Fibroblast of skin of scalp (primary cell): ENCODE data around the gene HTR3C.
A peak's percentile ranks its signal among the peaks of the same experiment; 100 is the strongest.
"Not testable (repeated sequence)": the region's sequence is repeated elsewhere in the genome, so short reads cannot be mapped to it uniquely, and the experiment has no call there.

ENCODE experiments used
- DNase-seq: peaks from one replicate; pipeline ENCODE4 v3.0.0-alpha.2; 2013

The HTR3C gene

DNA sequence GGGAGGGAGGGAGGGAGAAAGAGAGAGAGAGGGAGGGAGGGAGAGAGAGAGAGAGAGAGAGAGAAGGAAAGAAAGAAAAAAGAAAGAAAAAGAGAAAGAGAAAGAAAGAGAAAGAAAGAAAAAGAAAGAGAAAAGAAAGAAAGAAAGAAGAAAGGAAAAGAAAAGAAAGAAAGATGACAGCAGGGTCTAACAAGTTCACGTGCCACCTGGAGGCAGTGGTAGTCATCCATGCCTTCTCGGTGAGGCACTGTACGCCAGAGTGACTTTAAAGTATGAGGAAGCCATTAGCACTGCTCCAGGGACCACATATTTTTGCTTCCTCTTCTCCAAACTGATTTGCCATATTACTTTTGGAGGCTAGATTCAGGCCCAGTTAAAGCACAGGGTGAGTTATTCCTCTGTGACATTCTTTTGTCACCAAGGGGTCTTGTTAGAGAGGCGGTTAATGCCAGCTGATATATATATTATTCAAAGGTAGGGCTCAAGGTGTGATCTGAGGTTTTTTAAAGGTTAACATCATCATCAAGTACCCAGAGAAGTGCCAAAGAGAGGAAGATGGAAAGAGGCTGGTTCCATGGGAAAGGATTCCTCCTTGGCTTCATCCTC, 21.6 kb upstream of the HTR3C start, which contains the start of gene HTR3D:
TSS of gene HTR3D (plus strand) at position 556 of the 606 bp plus-strand sequence. CDS start at position 556, 0 bp downstream.
- no peak for DNase-seq

DNA sequence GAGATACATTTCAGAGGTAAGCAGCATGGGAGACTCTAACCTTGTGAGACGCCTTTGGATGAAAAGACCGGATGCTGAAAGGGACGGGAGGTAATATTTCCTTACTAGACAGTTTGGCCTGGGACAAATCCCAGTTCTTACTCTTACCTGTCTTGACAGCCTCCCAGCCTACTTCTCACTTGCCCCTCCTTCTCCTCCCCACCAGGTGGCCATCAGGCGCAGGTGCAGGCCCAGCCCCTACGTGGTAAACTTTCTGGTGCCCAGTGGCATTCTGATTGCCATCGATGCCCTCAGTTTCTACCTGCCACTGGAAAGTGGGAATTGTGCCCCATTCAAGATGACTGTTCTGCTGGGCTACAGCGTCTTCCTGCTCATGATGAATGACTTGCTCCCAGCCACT, 15.0 kb upstream of the HTR3C start:
- DNase-seq: no peak

- DNase-seq: not testable (repeated sequence)
Observed at GRCh38 chr3:184038307-184038706, 14.5 kb upstream of the HTR3C start.

DNA sequence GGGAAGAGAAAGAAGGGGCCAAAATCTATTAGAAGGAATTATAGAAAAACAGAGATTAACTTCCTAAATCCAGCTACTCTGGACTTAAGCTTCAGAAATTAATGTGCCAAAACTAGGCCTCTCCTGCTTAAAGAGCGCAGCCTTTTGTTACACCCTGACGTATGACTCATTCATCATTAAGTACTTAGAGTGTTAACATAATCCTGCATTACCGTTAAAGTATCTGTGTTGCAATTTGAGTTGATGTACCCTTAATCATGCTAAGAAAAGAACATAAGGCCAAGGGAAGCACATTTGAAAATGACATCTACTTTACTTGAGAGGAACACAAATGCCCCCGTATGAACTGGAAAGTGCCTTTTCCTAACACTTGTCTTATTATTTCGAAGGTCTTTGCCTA, 13.4 kb upstream of the HTR3C start:
- DNase-seq: no peak

GRCh38 chr3:184040010-184040409, 12.8 kb upstream of the HTR3C start:
- DNase-seq: peak; percentile 19

- no peak for DNase-seq
Observed at GRCh38 chr3:184042617-184043016, 10.2 kb upstream of the HTR3C start.

DNA sequence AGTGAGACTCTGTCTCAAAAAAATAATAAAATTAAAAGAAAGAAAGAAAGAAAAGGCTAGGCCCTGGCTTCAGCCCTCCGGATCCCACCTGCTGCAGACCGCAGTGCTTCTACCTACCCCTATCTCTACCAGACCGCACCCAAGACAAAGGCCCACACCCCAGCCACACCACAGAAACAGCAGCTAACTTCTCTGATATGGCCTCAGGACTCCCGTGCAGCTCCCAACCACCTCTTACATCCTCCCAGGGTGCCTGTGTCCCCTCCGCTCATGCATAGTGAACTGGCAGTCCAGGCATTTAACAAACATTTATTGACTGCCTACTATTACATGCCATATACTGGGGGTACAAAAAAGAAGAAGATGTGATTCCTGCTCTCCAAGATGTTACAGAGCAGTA, 6.9 kb upstream of the HTR3C start:
- DNase-seq: no peak

DNA sequence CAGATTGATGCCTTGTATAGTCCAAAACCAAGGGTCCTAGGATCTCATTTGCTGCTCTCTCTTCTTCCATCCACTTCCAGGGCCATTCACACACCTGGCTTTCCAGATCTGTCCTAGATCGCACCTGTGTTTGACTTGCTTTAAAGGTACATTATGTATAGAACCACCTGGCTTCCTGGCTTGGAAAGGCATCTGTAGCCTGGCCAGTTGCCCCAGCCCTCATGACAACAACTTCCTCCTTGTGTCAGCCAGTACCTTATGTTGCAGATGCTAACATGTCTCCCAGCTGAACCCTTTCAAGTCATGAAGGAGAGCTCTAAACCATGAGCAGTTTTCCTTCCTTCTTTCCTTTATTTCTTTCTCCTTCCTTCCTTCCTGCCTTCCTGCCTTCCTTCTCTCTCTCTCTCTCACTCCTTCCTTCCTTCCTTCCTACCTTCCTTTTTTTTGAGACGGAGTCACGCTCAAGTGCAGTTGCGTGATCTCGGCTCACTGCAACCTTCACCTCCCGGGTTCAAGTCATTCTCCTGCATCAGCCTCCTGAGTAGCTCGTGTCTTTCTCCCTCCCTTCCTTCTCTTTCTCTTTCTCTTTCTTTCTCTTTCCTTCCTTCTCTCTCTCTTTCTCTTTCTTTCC, 2.5 kb upstream of the HTR3C start:
- DNase-seq: no peak

GRCh38 chr3:184058029-184058428, 5.2 kb downstream of the HTR3C start:
- peak; percentile 9 for DNase-seq

GRCh38 chr3:184059424-184059823, 6.6 kb downstream of the HTR3C start:
- no peak for DNase-seq

GRCh38 chr3:184062637-184063036, 9.8 kb downstream of the HTR3C start:
- no peak for DNase-seq

GRCh38 chr3:184066211-184066610, 13.4 kb downstream of the HTR3C start:
- DNase-seq: no peak

- no peak for DNase-seq
Observed at GRCh38 chr3:184067573-184068055, 14.8 kb downstream of the HTR3C start.

GRCh38 chr3:184068344-184068743, 15.5 kb downstream of the HTR3C start:
- DNase-seq: no peak

DNA sequence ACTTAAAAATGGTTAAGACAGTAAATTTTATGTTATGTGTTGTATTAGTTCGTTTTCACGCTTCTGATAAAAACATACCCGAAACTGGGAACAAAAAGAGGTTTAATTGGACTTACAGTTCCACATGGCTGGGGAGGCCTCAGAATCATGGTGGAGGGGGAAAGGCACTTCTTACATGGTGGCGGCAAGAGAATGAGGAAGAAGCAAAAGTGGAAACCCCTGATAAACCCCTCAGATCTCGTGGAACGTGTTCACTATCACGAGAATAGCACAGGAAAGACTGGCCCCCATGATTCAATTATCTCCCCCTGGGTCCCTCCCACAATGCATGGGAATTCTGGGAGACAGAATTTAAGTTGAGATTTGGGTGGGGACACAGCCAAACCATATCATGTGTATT, 18.3 kb downstream of the HTR3C start:
- not testable (repeated sequence) for DNase-seq

DNA sequence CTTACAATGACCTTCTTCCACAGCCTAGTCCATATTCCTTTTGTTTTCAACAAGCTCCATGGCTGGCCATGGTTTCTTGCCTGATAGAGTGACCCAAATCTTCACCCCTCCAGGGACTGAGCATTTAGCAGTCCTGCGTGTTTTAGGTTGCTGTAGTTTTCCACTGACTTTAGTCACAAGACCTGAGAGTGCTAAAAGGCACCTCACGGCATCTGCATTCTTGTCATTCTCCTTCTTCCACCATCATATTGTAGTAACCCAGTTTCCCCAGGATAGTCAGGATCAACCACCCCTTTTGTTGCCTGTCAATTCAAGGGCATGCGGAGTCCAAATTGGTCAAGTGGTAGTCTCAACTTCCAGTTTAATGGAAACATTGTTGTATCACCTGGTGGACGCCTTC, 20.8 kb downstream of the HTR3C start:
- DNase-seq: no peak

DNA sequence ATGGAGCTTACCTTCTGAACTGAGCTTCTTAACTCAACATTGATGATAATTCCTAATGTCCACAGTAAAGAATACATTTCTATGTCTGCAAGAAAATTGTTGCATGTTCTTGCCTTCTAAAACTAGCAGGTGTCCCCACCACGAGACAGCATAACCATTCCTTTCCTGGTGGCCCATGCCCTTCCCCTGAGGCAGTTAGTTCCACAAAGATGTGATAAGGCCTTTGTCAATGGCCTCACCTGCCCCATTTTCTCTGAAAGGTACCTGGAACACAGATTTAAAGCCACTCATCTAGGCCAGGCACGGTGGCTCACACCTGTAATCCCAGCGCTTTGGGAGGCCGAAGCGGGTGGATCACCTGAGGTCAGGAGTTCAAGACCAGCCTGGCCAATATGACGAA, 23.1 kb downstream of the HTR3C start:
- DNase-seq: no peak

GRCh38 chr3:184077881-184078280, 25.0 kb downstream of the HTR3C start:
- DNase-seq: no peak

DNA sequence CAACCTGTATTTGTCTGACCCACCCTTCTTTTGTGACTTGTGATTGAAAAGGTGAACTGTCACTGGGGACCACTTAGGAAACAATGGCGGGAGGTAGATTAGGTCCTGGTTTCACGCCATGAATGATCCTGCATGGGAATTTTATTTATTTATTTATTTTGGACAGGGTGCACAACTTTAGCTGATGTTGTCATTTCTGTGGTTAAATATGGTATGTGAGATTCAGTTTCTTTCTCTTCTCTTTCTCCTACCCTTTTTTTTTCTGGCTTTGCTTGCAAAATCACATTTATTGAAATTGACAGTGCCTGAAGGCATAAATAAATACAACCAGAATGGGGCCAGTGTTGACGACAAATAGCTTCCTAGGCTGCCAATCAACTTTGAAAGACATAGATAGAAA, 26.0 kb downstream of the HTR3C start:
- peak; percentile 31 for DNase-seq

DNA sequence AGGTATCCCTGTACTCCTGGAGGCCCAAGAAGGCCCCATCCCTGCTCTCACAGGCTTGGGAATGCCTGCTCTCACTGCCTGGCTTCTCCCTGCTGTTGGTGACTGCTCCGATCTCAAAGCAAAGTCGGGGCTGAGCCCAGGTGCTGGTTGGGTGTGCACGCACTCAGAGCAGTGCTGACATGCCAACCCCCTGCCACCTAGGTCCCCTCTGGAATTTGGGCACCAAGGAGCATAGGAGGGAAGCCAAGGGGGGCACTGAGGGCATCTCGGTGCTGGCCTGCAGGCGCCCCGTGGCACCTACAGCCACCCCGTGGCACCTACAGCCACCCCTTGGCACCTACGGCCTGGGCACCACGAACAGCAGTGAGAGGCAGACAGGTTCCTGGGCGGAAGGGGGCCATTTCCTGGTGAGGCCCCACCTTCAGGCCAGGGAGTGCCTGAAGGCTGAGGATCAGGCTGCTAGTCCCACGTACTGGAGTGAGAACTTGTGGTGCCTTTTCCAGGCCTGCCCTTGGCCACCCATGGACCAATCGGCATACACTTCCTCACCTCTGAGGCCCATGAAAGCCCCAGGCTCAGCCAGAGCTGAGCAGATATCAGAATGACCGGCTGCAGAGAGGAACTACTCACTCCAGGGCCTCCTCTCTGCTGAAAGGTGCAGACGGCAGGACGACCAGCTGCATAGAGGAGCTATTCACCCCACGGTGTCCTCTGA, 28.4 kb downstream of the HTR3C start:
- no peak for DNase-seq

- DNase-seq: no peak
Observed at GRCh38 chr3:184082034-184082433, 29.2 kb downstream of the HTR3C start.

- DNase-seq: no peak
Observed at GRCh38 chr3:184082465-184082864, 29.6 kb downstream of the HTR3C start.

- DNase-seq: no peak
Observed at GRCh38 chr3:184085389-184085852, 32.6 kb downstream of the HTR3C start.

DNA sequence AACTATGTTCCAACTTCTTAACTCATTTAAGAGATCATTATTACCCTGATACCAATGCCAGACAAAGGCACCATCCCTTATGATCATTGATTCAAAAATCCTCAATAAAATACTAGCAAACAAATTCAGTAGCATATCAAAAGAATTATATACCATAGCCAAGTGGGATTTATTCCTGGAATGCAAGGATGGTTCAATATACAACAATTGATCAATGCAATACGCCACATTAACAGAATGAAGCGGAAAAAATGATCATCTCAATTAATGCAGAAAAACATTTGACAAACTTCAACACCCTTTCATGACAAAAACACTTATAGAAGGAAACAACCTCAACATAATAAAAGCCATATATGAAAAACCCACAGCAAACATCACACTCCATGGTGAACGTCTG, 39.4 kb downstream of the HTR3C start:
- DNase-seq: no peak
